AG20443 (cell line): ENCODE results near the gene MPV17.
"Not testable (repeated sequence)": the region's sequence is repeated elsewhere in the genome, so short reads cannot be mapped to it uniquely, and the experiment has no call there.

Experiments
- DNase-seq: peaks from one replicate; pipeline ENCODE4 v3.0.0; 2012; ENCODE audit warnings: low spot score, mixed read lengths

The MPV17 gene

GRCh38 chr2:27297195-27297594 lies 25.7 kb downstream of the MPV17 start:
- no peak for DNase-seq

GRCh38 chr2:27296481-27296880 lies 26.4 kb downstream of the MPV17 start:
- peak; percentile 74 for DNase-seq

- DNase-seq: no peak
These were observed 28.0 kb downstream of the MPV17 start for GRCh38 chr2:27294928-27295327.

- no peak for DNase-seq
These were observed 31.0 kb downstream of the MPV17 start for GRCh38 chr2:27291865-27292264.

- no peak for DNase-seq
These were observed 32.3 kb downstream of the MPV17 start for GRCh38 chr2:27290549-27290948.

GRCh38 chr2:27288610-27289009 lies 34.3 kb downstream of the MPV17 start:
- no peak for DNase-seq

GRCh38 chr2:27285481-27285880 lies 37.4 kb downstream of the MPV17 start:
- DNase-seq: no peak

GRCh38 chr2:27284996-27285395 lies 37.9 kb downstream of the MPV17 start:
- no peak for DNase-seq

GRCh38 chr2:27282892-27283291 lies 40.0 kb downstream of the MPV17 start:
- DNase-seq: no peak

GRCh38 chr2:27281855-27282559 lies 40.9 kb downstream of the MPV17 start, which contains the start of gene TRIM54:
Gene TRIM54, plus strand, starts transcription at chr2:27282429. Its CDS starts 303 bp downstream, at chr2:27282732.
- no peak for DNase-seq

- DNase-seq: no peak
These were observed 41.5 kb downstream of the MPV17 start for GRCh38 chr2:27281442-27281841.

GRCh38 chr2:27280826-27281225 lies 42.1 kb downstream of the MPV17 start:
- DNase-seq: no peak

- DNase-seq: no peak
These were observed 44.9 kb downstream of the MPV17 start for GRCh38 chr2:27278010-27278409.

GRCh38 chr2:27275211-27276150 lies 47.4 kb downstream of the MPV17 start, which contains the start of gene DNAJC5G:
Gene DNAJC5G, plus strand, starts transcription at chr2:27275433. Its CDS starts 1,296 bp downstream, at chr2:27276729.
- DNase-seq: no peak

GRCh38 chr2:27272537-27273522 lies 50.1 kb downstream of the MPV17 start:
- not testable (repeated sequence) for DNase-seq

- DNase-seq: no peak
These were observed 51.1 kb downstream of the MPV17 start for GRCh38 chr2:27271631-27272340.

- DNase-seq: no peak
These were observed 52.2 kb downstream of the MPV17 start for GRCh38 chr2:27270670-27271069.

- no peak for DNase-seq
These were observed 52.8 kb downstream of the MPV17 start for GRCh38 chr2:27270131-27270530.

GRCh38 chr2:27268296-27268695 lies 54.6 kb downstream of the MPV17 start:
- DNase-seq: not testable (repeated sequence)

GRCh38 chr2:27265536-27265870 lies 57.4 kb downstream of the MPV17 start:
- DNase-seq: no peak
